Middle frontal gyrus (tissue), 1 donor: Measurements from ENCODE around the gene LINC00237.

Source experiments
- DNase-seq: peaks from one replicate; pipeline ENCODE4 v3.0.0-alpha.2; 2015; ENCODE audit warnings: low spot score; ENCODE audit errors: extremely low spot score

Gene LINC00237

DNA sequence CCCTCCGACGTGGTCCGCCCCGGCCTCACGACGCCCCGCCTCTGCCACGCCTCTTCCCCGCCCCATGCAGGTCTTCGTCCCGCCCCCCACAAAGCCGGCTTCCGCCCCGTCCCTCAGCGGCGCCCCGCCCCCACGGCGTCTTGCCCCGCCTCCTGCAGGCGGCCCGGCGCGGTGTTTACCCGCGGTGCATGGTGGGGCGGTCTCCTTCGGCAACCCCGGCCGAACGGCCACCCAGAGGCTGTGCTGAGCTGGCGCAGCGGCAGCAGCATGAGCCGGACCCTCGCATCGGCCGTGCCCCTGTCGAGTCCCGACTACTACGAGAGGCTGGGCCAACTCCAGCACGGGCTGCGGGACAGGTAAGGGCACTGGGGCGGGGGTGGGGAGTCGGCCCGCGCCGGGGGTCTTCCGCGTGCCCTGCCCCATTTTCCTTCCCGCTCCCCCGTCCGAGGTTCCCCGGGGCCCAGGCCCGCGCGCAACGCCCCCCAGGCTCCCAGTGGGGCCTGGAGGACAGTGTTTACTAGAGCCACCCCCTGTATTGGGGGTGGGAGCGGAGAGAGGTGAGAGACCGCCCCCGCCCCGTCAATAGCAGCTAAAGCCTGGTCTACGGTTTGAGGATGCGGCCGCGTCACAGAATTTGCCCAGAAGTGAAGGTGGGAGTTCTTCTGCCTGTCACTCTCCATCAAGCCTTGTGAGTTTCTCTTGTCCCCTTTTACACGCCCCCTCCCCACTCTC, 19.9 kb upstream of the LINC00237 start, which contains the start of gene KIZ:
Gene KIZ (plus strand): TSS at position 234 of the 732 bp plus-strand sequence. CDS start 34 bp downstream, at position 268.
- peak; percentile 88 for DNase-seq

DNA sequence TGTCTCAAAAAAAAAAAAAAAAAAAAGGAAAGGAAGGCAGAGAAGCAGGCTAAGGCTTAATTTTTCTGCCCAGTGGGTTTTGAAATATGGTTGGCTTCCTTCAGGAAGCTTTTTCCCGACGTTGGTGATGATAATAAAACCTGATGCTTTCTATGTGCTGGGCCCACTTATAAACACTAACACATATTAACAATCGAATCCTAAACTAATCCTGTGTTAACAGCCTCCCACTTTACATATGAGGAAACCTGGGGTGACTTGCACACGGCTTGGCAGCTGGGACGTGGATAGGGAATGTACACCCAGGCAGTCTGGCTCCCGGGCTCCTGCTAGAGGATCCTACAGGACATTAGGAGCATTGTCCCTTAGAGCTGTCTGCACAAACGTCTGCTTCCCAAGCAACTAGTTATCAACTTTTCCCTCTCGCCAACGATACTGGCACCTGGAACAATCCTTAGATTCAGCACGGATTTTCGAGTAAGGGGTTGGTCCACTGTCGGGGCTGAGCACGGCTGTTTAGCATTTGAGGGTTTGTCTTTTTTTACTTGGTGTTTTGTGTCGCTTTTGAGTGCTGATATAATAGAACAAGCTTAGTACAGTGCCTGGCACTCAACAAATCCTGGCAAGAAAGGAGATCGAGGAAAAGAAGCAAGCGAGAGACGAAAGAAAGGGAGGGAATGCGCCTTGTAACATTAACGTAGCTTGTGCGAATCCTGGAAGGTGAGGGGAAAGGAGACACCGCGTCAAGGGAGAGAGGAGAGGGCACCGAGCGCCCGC, 19.1 kb upstream of the LINC00237 start:
- DNase-seq = peak; percentile 8

DNA sequence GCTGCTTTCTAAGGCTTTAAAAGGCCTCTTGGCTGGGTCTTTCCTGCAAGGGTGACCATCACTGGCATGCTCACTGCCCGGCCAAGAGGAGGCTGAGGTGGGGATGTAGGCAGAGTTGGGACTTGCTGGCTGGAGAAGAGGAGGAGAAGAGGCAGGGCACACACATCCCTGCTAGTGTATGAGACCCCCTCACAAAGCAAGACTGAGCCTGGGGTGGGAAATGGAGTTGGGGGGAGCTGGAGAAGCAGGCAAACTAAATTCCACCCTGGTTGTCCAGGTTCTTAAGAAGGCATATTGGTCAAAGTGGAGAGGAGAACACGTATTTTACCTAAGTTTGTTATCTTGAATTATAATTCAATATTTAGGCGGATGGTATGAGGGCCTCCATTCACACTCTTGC, 18.0 kb upstream of the LINC00237 start:
- DNase-seq = no peak

GRCh38 chr20:21118782-21119181, 12.6 kb upstream of the LINC00237 start:
- no peak for DNase-seq

DNA sequence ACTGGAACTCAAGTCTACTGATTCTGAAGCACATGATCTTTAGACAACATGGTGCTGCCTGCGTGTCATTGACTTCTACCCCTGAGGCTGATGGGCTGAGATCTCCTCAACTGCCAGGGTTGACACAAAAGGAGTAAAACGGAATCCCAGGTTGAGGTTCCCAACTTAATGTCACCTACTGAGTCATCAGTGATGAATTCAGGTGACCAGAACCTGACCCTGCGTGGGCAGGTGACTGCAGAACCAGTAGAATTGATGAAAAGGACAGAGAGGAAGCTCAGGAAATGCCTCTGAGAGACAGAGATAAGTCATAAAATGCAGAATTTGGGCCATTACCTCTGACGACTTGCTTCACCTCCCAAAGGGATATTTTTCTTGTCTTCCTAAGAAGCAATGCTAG, 12.0 kb upstream of the LINC00237 start:
- DNase-seq = no peak

DNA sequence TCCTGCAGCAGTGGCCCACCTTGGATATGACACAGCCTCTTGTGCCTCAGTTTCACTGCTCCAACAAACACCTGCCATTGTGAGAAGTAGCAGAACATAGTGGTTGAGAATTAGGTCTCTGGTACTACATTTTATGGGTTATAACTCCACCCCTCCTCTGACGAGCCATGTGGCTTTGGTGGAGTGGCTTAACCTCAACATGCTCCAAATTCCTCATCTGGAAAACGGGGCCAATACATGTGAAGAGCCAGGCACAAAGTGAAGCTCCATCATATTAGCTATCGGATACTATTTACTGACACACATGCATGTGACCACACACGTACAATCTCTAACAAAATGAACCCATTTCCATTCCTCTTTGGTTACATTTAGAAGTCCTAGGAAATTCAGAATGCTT, 11.4 kb upstream of the LINC00237 start:
- DNase-seq = no peak

- DNase-seq = no peak
These were observed 8.4 kb upstream of the LINC00237 start for GRCh38 chr20:21114584-21114983.

- DNase-seq = no peak
These were observed 7.5 kb upstream of the LINC00237 start for GRCh38 chr20:21113697-21114096.

DNA sequence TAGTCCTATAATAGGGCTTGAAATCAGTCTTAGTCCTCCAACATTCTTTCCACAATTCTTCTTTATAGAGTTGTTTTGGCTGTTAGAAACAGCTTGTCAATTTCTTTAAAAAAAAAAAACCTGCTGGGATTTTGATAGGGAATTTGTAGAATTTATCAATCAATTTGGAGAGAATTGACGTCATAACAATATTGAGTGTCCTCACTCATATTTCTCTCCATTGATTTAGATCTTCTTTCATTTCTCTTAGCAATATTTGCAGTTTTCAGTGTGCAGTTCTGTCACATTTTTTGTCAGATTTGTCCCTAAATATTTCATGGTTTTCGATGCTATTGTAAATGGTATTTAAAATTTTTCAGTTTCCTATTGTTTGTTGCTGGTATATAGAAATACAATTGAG, 5.3 kb upstream of the LINC00237 start:
- no peak for DNase-seq

DNA sequence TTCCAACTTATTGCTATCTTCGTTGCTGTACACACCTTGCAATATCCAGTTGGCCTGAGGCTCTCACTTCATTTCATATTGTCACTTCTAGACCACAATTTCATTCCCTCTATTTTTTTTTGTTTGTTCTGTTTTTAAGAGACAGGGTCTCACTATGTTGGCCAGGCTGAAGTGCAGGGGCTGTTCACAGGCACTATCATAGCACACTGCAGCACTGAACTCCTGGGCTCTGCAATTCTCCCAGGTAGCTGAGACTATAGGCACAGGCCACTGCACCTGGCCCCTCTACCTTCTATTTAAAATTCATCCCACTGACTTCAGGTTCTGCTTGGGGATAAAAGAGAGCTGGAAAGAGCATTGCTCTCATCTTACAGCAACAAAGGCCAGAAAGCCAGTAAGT, 4.7 kb upstream of the LINC00237 start:
- no peak for DNase-seq

- no peak for DNase-seq
These were observed 3.0 kb upstream of the LINC00237 start for GRCh38 chr20:21109144-21109543.

GRCh38 chr20:21105429-21106170, 558 bp downstream of the LINC00237 start:
- no peak for DNase-seq

DNA sequence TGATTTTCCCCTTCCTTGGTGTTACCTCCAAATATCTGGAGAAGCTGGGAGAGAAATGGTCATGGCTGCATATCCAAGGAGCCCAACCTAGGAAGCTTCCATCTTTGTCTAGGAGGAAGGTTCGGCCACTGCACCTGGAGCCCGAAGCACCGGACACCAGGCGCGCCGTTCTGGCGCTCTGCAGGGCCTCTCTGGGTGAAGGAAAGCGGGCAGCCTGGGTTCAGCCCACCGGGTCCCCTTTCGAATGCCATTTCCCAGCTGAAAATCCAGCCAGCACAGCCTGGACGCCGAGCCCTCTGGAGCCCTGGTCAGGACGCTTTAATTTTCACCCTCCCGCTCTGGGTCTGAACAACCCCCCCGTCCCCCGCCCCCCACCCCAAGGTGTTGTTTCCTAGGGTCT, 1.2 kb downstream of the LINC00237 start:
- no peak for DNase-seq

GRCh38 chr20:21104466-21104761, 1.7 kb downstream of the LINC00237 start:
- DNase-seq = no peak

- no peak for DNase-seq
These were observed 2.3 kb downstream of the LINC00237 start for GRCh38 chr20:21103582-21104465.

DNA sequence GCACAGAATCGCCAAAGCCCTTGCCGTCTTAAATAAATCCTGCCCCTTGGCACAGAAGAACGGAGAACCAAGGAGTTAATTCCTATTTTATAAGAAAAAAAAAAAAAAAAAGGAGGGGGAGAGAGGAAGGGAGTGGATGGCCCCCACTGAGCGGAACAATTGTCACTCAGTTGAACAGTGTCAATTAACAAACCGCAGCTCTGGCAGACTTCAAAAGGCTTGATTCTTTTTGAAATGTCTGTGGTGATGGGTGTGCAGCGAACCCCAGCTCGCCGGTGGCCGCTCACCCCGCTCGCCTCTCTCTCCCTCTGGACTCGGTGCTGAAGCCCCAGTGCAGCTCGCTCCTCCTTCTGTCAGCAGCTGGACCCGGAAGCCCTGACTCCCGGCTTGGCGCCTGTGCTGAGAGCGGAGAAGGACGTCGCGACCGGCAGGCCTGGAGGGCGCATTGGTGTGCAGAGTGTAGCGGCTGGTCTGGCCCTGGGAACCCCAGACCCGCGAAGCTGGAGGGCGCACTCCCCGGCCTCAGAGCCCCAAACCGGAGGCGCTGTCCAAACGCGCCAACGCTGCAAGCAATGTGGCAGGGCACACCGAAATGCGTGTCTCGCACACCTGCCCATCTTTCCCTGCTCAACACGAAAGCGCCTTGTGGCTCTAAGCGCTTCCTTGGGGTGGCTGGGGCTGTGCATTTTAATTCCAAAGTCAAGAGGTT, 3.4 kb downstream of the LINC00237 start:
- DNase-seq = no peak

DNA sequence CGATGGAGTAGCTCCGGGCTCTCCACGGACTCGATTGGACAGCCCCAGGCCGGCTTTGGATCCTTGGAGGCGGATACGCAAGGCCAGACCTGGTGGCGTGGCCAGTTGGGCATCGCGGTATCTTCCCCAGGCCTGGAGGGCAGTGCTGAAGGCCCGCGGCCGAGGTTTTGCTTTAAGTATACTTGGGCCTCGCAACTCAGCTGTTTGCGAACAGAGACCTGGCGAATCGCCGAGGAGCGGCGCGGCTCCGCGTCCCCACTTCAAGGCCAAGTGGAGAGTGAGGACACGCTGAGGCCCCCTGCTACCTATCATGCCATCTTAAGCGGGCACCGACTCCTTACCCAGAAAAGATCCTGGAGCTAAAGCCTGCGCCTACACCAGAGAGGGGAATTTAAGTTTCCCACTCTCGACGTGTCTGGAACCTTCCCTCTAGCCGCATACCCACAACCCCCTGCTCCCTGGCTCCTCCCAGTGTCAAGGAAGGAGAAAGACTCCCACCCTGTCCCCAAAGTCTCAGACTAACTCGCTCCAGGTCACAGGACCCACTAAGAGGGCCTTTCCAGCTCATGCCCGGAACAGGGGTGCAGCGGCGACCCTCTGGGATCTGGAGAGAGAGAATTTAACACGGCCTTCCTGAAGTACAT, 4.1 kb downstream of the LINC00237 start:
- no peak for DNase-seq

DNA sequence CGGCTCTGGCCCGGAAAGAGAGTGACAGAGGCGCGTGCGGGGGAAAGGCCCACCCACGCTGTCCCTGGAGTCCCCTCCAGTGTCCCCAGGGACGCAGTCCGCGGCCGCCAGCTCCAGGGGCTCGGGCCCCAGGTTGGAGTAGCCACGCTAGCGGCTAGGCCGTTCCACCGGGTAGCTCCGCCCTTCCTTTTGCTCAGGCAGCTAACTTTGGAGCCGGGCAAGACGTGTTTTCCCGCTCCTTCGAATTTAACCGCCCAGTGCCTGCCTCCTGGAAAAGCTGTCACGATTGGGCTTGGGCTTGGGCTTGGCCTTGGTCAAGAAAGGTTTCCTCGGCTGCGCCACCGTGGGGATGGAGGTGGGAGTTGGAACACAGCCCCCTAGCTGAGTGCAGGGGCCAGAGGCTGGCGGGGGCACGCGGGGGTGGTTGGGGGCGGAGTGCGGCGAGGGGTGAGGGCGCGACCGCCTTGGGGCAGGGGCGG, 4.7 kb downstream of the LINC00237 start:
- DNase-seq = no peak

GRCh38 chr20:21100578-21101452, 5.3 kb downstream of the LINC00237 start:
- DNase-seq = no peak
